ENCODE data around the gene FAM156B. TPM values are rescaled to one million over a fixed set of nuclear protein-coding genes. Genes with fewer than 3 reads are reported as not detected.
A peak's percentile ranks its signal among the peaks of the same experiment; 100 is the strongest.
"Not testable (repeated sequence)": the region's sequence is repeated elsewhere in the genome, so short reads cannot be mapped to it uniquely, and the experiment has no call there.

The FAM156B gene
- total and polyA plus RNA-seq, 2 of the 4 experiments (the other 2 are of a cell fraction), result 17.9 to 52.4 TPM

GRCh38 chrX:52923781-52924241 lies 26.7 kb downstream of the FAM156B start:
- Histone ChIP-seq H3K9me3 (ENCODE audit: control insufficient read depth, insufficient read depth, low read length) (no peaks in the 10 kb centered on the region), H3K4me1 (ENCODE audit: control insufficient read depth, insufficient read depth, low read length) (peaks cover 5% of the 10 kb centered on the region), H3K18ac (ENCODE audit: low read depth, low read length) (no peak overlapping the region), H3K4ac (ENCODE audit: low read depth, low read length) (peak overlapping the region; percentile 26; the same call in 1 of the 2 replicates), H3K9ac (ENCODE audit: low read depth, low read length) (peak overlapping the region; percentile 52; the same call in 1 of the 2 replicates), H2BK20ac (ENCODE audit: low read depth, low read length) (peak overlapping the region; percentile 60; the same call in 1 of the 2 replicates), H3K4me3 (ENCODE audit: insufficient read depth, low read depth, low read length) (no peak overlapping the region), H2BK120ac (ENCODE audit: low read depth, low read length) (peak overlapping the region; percentile 49; the same call in 1 of the 2 replicates), H3K4me2 (ENCODE audit: low read depth, low read length) (no peak overlapping the region), H3K14ac (replicated peaks; ENCODE audit: low read depth, low read length) (no peak overlapping the region), H3K27me3 (ENCODE audit: control insufficient read depth, insufficient read depth, low read length) (peaks cover 3% of the 10 kb centered on the region; the same call in 1 of the 2 replicates), H2BK5ac (ENCODE audit: low read depth, low read length, poor library complexity, severe bottlenecking) (peak overlapping the region; percentile 41), H2AK5ac (ENCODE audit: low read depth, low read length) (no peak overlapping the region), H2BK15ac (ENCODE audit: low read depth, low read length) (0 out of 3 replicates have a peak overlapping the region, but pooled peaks have one; percentile 27), H3K23ac (ENCODE audit: low read depth, low read length) (no peak overlapping the region), H3K36me3 (ENCODE audit: control insufficient read depth, insufficient read depth, low read length) (no peaks in the 10 kb centered on the region), H4K8ac (ENCODE audit: low read depth in 2 of 2, low read length in 2 of 2) (peak overlapping the region; percentile 70 to 80; a peak in 2 of 4 replicates), H2AK9ac (replicated peaks; ENCODE audit: low read depth, low read length, poor library complexity) (no peak overlapping the region), H3K9me1 (ENCODE audit: insufficient read depth, low read length) (no peaks in the 10 kb centered on the region), H4K91ac (ENCODE audit: insufficient read depth, low read depth, low read length) (no peak overlapping the region; the same call in 1 of the 2 replicates), H3K79me1 (ENCODE audit: low read depth in 1 of 2, low read length in 2 of 2) (no peaks in the 10 kb centered on the region), H4K5ac (ENCODE audit: low read depth, low read length) (no peak overlapping the region), H4K20me1 (ENCODE audit: insufficient read depth, low read length) (no peaks in the 10 kb centered on the region), H2AFZ (replicated peaks; ENCODE audit: low read length, poor library complexity) (peak overlapping the region; percentile 71), H3K27ac (ENCODE audit: insufficient read depth, low read length) (peak overlapping the region; percentile 93; the same call in 1 of the 2 replicates), H3K56ac (ENCODE audit: extremely low read depth, insufficient read depth, low read length) (no peak overlapping the region)
- TF ChIP-seq FOS (IDR thresholded peaks at IDR 0.05; ENCODE audit: low read depth, low read length) (no peak), CTCF (conservative IDR thresholded peaks at IDR 0.05; ENCODE audit: low read depth, low read length) (no peak)
- dilution Hi-C loops (cut with HindIII; ENCODE audit: low sequenced_read_pairs, unreplicated experiment), result no loop called here
- ChIA-PET POLR2A (ENCODE audit: unreplicated experiment) (interaction anchor here (0.6 kb wide), 1 partner anchor 1285 kb away, joined by 3 read pairs; no protein-coding TSS in a partner anchor), CTCF (interaction anchor here (0.6 kb wide), 1 partner anchor 578 kb away, joined by 7 read pairs; no protein-coding TSS in a partner anchor)
- DNase-seq (peak; percentile 69), ATAC-seq (ENCODE audit: low read depth) (no peak)
- in situ Hi-C loops (cut with MboI; ENCODE audit: low sequenced_read_pairs), result no loop called here
- intact Hi-C loops (cut with micrococcal nuclease), result no loop called here
- BruUV-seq (replicated peaks), result no TSS peak
- no CpG with 5 or more reads among the region's 4 CpGs for WGBS, 2 experiments (ENCODE audit: extremely low coverage in 2 of 2, insufficient read length in 1 of 2)

- WGBS, 2 experiments (ENCODE audit: extremely low coverage in 2 of 2, insufficient read length in 1 of 2), result no CpG with 5 or more reads among the region's 6 CpGs
- in situ Hi-C loops (cut with MboI; ENCODE audit: low sequenced_read_pairs); H3K18ac ChIP-seq (ENCODE audit: low read depth, low read length); ATAC-seq (ENCODE audit: low read depth); H4K8ac ChIP-seq (ENCODE audit: low read depth in 2 of 2, low read length in 2 of 2); H4K5ac ChIP-seq (ENCODE audit: low read depth, low read length); H3K36me3 ChIP-seq (ENCODE audit: control insufficient read depth, insufficient read depth, low read length); CTCF ChIA-PET; H3K14ac ChIP-seq (replicated peaks; ENCODE audit: low read depth, low read length); H3K4me1 ChIP-seq (ENCODE audit: control insufficient read depth, insufficient read depth, low read length); H2BK120ac ChIP-seq (ENCODE audit: low read depth, low read length); H3K4ac ChIP-seq (ENCODE audit: low read depth, low read length); DNase-seq; H3K4me3 ChIP-seq (ENCODE audit: insufficient read depth, low read depth, low read length); H2BK20ac ChIP-seq (ENCODE audit: low read depth, low read length); H3K9ac ChIP-seq (ENCODE audit: low read depth, low read length); H3K27me3 ChIP-seq (ENCODE audit: control insufficient read depth, insufficient read depth, low read length); H3K9me3 ChIP-seq (ENCODE audit: control insufficient read depth, insufficient read depth, low read length); H3K27ac ChIP-seq (ENCODE audit: insufficient read depth, low read length); H3K4me2 ChIP-seq (ENCODE audit: low read depth, low read length); H2AK9ac ChIP-seq (replicated peaks; ENCODE audit: low read depth, low read length, poor library complexity); H2BK5ac ChIP-seq (ENCODE audit: low read depth, low read length, poor library complexity, severe bottlenecking); H4K91ac ChIP-seq (ENCODE audit: insufficient read depth, low read depth, low read length); BruUV-seq (replicated peaks); H3K9me1 ChIP-seq (ENCODE audit: insufficient read depth, low read length); intact Hi-C loops (cut with micrococcal nuclease); dilution Hi-C loops (cut with HindIII; ENCODE audit: low sequenced_read_pairs, unreplicated experiment); H2AFZ ChIP-seq (replicated peaks; ENCODE audit: low read length, poor library complexity); H4K20me1 ChIP-seq (ENCODE audit: insufficient read depth, low read length); H3K79me1 ChIP-seq (ENCODE audit: low read depth in 1 of 2, low read length in 2 of 2); H3K23ac ChIP-seq (ENCODE audit: low read depth, low read length); POLR2A ChIA-PET (ENCODE audit: unreplicated experiment); H2AK5ac ChIP-seq (ENCODE audit: low read depth, low read length); H3K56ac ChIP-seq (ENCODE audit: extremely low read depth, insufficient read depth, low read length); H2BK15ac ChIP-seq (ENCODE audit: low read depth, low read length): not testable (repeated sequence)
Measured at GRCh38 chrX:52930214-52930613, 33.1 kb downstream of the FAM156B start.

Measured in IMR-90 (cell line).